HFF-Myc (cell line): ENCODE measurements around the gene IL4R.

Experiments used
- DNase-seq: peaks from one replicate; pipeline ENCODE4 v3.0.0-alpha.2; 2011; ENCODE audit warnings: low read depth; ENCODE audit errors: extremely low read depth
- H3K4me3 ChIP-seq: replicated peaks from 2 replicates; pipeline ENCODE4 v1.5.1; 2011; ENCODE audit warnings: low read depth, mild to moderate bottlenecking, control low read depth, low read length
- TF ChIP-seq, protein P1 (sequence below): IDR thresholded peaks from 2 replicates; pipeline ENCODE4 v1.5.1; 2012; ENCODE audit warnings: mild to moderate bottlenecking, low read depth, low read length, control low read depth; ENCODE audit errors: missing control alignments

Gene IL4R

DNA sequence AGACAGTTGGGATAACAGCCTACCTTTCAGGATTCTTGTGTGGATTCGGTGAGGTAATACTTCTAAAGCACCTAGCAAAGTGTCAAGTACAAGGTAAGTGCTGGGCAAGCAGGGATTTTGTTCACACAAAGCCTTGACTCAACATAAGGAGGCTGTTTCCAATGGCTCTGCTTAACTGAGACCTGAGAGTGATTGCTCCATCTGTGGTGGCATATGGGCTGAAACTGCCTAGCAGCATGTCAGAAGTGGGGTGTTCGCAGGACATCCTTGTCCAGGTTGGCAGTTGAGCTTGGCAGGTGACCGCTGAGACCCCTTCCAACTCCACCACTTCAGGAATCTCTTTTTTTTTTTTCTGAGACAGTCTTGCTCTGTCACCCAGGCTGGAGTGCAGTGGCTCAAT, 19.8 kb downstream of the IL4R start:
- DNase-seq: no peak
- TF ChIP-seq, protein P1, sequence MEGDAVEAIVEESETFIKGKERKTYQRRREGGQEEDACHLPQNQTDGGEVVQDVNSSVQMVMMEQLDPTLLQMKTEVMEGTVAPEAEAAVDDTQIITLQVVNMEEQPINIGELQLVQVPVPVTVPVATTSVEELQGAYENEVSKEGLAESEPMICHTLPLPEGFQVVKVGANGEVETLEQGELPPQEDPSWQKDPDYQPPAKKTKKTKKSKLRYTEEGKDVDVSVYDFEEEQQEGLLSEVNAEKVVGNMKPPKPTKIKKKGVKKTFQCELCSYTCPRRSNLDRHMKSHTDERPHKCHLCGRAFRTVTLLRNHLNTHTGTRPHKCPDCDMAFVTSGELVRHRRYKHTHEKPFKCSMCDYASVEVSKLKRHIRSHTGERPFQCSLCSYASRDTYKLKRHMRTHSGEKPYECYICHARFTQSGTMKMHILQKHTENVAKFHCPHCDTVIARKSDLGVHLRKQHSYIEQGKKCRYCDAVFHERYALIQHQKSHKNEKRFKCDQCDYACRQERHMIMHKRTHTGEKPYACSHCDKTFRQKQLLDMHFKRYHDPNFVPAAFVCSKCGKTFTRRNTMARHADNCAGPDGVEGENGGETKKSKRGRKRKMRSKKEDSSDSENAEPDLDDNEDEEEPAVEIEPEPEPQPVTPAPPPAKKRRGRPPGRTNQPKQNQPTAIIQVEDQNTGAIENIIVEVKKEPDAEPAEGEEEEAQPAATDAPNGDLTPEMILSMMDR: no peak
- H3K4me3 ChIP-seq: no peak overlapping the region

DNA sequence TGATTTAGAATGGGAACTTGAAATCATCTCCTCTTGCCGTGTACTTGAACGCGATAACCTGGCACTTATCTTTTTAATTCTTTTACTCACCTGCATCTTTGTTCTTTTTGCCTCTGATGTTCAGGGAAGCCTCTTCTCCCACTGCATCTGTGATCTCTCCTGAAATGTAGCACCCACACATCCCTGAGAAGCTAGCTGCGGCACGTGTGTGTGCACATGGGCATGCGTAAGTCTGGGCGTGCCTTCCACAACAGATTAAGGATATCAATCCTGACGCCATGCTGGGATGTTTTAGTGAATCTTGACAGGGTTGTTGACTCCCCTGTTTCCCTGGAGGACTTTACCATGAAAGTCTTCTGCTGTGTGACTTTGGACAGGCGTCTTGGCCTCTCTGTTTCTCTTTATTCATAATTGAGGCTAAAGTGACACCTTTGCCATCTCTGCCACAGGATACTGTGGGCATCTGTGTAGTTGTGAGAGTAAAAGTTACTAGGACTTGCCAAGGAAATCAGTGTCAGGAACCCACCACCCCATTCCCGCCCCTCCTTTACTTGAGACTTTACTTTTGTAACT, 20.5 kb downstream of the IL4R start:
- no peak overlapping the region for H3K4me3 ChIP-seq
- DNase-seq: no peak
- TF ChIP-seq, protein P1: no peak

DNA sequence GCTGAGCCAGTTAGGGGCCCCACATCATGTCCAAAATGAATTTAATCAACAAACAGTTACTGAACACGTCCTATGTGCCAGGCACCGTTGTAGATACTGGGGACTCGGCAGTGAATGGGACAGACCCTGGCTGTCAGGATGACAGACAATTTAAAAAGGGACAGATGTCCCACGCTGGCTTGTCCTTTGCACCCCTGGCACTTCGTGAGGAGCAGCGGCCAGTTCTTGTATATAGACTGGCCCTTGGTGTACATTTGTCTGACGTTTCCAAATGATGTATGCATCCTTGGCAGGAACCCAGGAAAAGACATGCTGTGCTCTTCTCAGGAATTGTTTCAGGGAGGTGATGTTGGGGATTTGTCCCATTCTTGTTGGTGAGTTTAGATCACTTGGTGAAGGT, 21.1 kb downstream of the IL4R start:
- TF ChIP-seq, protein P1: no peak
- no peak for DNase-seq
- no peak overlapping the region for H3K4me3 ChIP-seq

DNA sequence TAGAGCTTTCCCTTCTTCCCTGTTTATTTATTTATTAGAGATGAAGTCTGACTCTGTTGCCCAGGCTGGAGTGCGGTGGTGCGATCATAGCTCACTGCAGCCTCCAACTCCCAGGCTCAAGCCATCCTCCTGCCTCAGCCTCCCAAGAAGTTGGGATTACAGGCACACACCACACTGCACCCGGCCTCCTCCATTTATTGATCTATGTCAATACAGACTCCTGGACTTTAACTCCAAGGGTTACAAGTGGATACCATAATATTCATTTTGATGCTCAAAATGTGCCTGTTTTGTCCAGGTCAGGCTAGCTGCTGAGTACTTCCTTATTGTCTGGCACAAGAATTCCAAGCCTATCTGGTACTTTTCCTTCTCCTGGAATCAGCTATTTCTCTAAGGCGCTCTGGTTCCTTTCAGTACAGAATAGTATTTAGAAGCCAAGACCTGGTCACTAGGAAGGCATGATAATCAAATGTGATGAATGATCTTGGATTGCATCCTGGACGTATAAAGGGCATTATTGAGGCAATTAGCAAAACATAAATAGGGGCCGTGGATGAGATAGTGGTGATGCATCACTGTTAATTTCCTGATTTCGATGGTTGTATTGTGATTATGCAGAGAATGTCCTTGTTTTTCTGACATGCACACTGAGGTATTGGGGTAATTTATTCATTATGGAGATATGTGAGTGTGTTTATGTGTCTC, 21.7 kb downstream of the IL4R start:
- TF ChIP-seq, protein P1: no peak
- H3K4me3 ChIP-seq: no peak overlapping the region
- no peak for DNase-seq

DNA sequence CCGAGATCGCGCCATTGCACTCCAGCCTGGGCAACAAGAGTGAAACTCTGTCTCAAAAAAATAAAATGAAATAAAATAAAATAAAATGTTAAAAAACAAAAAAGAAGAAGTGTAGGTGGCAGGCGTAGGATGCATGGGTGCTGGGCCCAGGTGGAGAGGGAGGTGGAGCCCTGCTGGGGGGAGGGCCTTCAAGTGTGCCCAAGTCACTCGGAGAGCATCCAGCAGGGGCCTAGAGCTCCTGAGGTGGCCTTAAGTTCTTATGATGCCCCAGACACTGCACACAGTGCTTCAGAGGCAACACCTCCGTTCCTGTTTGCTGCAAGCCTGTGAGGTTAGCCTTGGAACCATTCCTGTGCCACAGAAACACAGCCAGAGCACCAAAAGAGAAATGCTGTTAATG, 23.2 kb downstream of the IL4R start:
- DNase-seq: no peak
- TF ChIP-seq, protein P1: no peak
- no peak overlapping the region for H3K4me3 ChIP-seq

DNA sequence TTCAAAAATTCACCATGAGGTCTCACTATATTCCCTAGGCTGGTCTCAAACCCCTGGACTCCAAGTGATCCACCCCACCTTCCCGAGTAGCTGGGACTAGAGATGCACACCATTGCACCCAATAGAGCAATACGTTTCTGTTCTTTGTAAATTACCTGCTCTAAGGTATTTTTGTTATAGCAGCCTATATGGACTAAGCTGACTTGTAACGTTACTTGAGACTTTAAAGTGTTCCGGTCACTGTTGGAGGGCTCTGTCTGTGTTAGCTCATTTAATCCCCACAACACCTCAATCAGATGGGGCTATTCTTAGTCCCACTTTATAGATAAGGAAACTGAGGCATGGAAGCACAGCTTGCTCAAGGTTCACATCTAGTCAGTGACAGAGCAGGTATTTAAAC, 25.4 kb downstream of the IL4R start:
- DNase-seq: no peak
- TF ChIP-seq, protein P1: no peak
- H3K4me3 ChIP-seq: no peak overlapping the region
